COLO668 (cell line): ENCODE data around the gene PYDC2.
"Not testable (repeated sequence)": the region's sequence is repeated elsewhere in the genome, so short reads cannot be mapped to it uniquely, and the experiment has no call there.

Experiments used
- DNase-seq: peaks from one replicate; lab custom pipeline; 2025; ENCODE audit not compliant: unreplicated experiment; lab: John Stamatoyannopoulos, UW

PYDC2 gene

DNA sequence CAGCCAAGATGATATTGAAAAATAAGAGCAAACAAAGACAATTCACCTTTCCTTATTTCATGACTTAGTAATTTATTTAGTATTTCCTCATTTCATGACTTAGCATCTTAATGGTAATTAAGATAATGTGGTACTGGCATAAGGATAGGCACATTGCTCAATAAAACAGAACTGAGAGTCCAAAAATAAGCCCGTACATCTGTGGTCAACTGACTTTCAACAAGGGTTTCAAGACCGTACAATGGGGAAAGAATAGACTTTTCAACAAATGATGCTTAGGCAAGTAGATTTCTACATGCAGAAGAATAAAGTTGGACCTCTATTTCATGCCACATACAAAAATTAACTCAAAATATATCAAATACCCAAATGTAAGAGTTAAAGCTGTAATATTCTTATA is 603 bp upstream of the PYDC2 start:
- no peak for DNase-seq

GRCh38 chr3:191470080-191470479 is 9.1 kb downstream of the PYDC2 start:
- DNase-seq, result no peak

DNA sequence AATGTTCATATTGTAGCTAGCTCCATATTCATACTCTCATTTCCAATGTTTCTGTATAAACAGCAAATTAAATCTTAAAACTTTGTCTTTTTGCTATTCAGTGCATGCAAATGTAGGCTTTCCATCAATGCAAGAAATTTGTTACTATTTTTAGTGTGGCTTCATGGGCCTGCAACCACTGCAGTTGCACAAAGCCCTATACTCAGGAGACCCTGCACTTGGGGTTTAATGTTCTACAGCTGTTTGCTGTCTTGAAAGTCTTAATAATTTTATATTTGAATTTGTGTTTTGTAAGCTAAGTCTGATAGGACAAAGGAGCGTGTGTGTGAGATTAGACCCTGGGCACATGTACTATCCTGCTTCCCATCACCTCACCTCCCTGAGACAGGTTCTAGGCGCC is 9.6 kb downstream of the PYDC2 start:
- DNase-seq, result no peak

DNA sequence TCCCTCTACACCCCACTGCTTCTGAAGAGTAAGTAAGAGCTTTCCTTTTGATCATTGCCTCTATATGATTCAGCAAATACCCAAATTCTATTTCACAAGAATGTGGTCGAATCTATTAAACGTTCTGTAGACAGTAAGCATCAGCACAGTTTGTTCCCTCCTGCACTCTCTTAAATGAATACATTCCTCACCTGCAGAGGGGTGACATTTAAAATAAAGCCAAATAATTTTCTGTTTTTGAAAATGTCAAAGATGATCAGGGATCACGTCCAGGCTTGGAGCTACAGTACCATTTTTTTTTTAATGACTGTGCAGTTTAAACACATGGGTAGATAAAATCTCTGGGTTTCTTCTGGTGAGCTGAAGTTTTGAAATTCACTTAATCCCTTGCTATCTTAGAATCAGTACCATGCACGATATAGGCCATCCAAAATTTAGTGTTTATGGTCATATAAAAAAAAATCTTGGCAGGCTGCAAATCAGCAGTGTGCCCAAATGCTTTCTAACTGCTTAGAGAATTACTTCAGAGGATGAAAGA is 12.8 kb downstream of the PYDC2 start:
- no peak for DNase-seq

- DNase-seq, result no peak
Measured at GRCh38 chr3:191476066-191476772, 15.3 kb downstream of the PYDC2 start.

GRCh38 chr3:191483994-191484393 is 23.0 kb downstream of the PYDC2 start:
- DNase-seq, result not testable (repeated sequence)

GRCh38 chr3:191484461-191484860 is 23.5 kb downstream of the PYDC2 start:
- no peak for DNase-seq

DNA sequence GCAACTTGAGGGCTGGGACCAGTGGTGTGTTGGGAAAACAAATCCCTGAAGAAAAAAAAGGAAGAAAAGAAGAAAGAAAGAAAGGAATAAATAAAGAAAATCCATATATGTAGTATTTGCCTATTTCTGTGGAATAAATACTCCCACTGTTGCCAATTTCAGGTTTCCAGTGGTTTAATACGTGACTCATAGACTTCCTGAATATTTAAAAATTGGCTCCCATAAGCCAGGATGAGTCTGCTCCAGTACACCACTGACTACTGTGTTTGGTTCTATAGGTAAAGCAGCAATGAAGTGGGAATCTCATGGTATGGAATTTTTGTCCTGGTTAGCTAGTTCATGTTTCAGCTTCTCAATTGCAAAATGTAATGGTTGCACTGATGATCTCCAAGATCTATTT is 31.6 kb downstream of the PYDC2 start:
- no peak for DNase-seq

DNA sequence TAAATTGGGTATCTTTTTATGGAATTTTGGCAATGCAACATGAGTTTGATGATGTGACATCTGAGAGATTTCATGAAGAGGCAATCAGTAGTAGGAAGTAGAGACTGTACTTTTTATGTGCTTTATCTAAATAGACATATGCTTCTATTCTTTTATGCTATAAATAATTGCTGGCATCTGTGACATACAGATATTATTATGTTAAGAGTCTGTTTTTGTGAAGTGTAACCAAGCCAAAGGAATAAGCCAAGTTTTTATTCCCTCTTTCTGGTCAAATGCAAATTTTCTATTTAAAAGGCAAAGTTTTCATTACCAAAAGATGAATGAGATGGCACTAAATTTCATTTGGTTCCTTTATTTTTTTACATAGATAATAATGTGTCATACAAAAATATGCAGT is 32.4 kb downstream of the PYDC2 start:
- DNase-seq, result no peak

- no peak for DNase-seq
Measured at GRCh38 chr3:191499307-191500080, 38.5 kb downstream of the PYDC2 start.

- DNase-seq, result no peak
Measured at GRCh38 chr3:191500892-191501291, 39.9 kb downstream of the PYDC2 start.

DNA sequence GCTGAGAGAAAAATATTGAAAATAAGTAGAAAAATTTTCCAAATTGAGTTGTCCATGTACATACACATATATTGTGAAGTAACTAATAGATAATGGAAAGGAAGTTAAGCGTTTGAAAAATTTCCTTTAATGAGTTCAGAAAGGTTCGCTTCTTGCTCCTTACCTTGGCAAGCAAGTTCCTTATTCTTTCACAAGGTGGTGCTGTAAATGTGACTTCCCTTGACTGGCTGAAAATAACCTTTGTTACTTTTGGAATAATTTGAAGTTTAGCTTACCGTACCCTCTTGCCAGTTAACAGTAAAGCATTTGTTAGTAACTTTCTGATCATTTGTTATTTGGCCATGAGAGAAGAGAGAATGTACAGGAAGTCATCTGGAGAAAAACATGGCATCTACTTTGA is 41.6 kb downstream of the PYDC2 start:
- no peak for DNase-seq

DNA sequence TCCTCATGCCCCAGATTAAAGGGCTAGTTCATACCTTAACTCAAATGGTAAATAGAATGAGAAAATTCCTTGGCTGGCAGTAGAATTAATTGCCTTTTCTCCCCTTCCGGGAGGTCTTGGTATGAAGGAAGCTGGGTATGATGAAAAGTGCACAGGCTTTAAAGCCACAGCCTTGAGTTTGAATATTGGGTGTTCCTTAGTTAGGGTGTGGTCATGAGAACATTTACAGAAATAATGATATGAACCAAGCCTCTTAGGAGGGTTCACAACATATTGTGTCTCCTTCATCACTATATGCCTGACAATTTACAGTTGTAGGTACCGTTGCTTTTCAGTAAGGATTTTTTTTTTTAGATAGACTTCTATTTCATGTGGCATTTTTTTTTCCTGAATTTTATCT is 48.1 kb downstream of the PYDC2 start:
- DNase-seq, result no peak
